K562 (cell line): Measurements from ENCODE around the gene XRRA1. TPM values are rescaled to one million over a fixed set of nuclear protein-coding genes. Genes with fewer than 3 reads are reported as not detected.

Source experiments
- DIDO1 ChIP-seq: fragments of 450-650 bp; IDR thresholded peaks from 2 replicates; pipeline ENCODE4 v1.6.1; 2016; ENCODE audit warnings: low read depth, missing biosample characterization, missing genetic modification characterization
- E2F6 ChIP-seq, 2 experiments: IDR thresholded peaks; 2 replicates each; pipeline ENCODE4 v1.6.1; 2011; ENCODE audit warnings: borderline replicate concordance in 1 of 2, control low read depth in 1 of 2, low read depth in 1 of 2, low read length in 1 of 2, mild to moderate bottlenecking in 1 of 2, mixed read lengths in 1 of 2, moderate library complexity in 1 of 2; ENCODE audit not compliant: insufficient read depth in 1 of 2, insufficient read length in 1 of 2, poor library complexity in 1 of 2, severe bottlenecking in 1 of 2; ENCODE audit errors: extremely low read depth in 1 of 2
- FOS ChIP-seq: IDR thresholded peaks from 3 replicates; pipeline ENCODE4 v1.6.1; 2011; ENCODE audit not compliant: insufficient read length; ENCODE audit errors: extremely low read depth
- LCOR ChIP-seq: sonication (generic); formaldehyde crosslinking; IDR thresholded peaks from 2 replicates; pipeline ENCODE4 v1.8.0; 2022; ENCODE audit warnings: mild to moderate bottlenecking, missing genetic modification reagents
- MGA ChIP-seq: fragments of 450-650 bp; IDR thresholded peaks from 2 replicates; pipeline ENCODE4 v1.6.1; 2016; ENCODE audit warnings: mild to moderate bottlenecking, moderate library complexity
- PCBP2 ChIP-seq: fragments of 200-400 bp; formaldehyde crosslinking; IDR thresholded peaks from 2 replicates; pipeline ENCODE4 v1.6.1; 2018; ENCODE audit warnings: low read length, low read depth, mild to moderate bottlenecking, moderate library complexity; ENCODE audit not compliant: poor library complexity, severe bottlenecking
- PHB2 ChIP-seq: fragments of 450-650 bp; IDR thresholded peaks from 2 replicates; pipeline ENCODE4 v1.6.1; 2017; ENCODE audit warnings: low read depth
- RBBP5 ChIP-seq: fragments of 200-600 bp; sonication (generic); IDR thresholded peaks from 2 replicates; pipeline ENCODE4 v1.6.1; 2012; ENCODE audit warnings: borderline replicate concordance, mild to moderate bottlenecking, low read length, control low read depth, inconsistent platforms; ENCODE audit not compliant: insufficient read depth, poor library complexity, severe bottlenecking
- SAP30 ChIP-seq: fragments of 200-600 bp; sonication (generic); IDR thresholded peaks from 2 replicates; pipeline ENCODE4 v1.6.1; 2012; ENCODE audit warnings: borderline replicate concordance, low read depth, mild to moderate bottlenecking, moderate library complexity, low read length, control low read depth, inconsistent platforms; ENCODE audit not compliant: insufficient read depth, poor library complexity, severe bottlenecking
- SP1 ChIP-seq: sonication (generic); formaldehyde crosslinking; IDR thresholded peaks from 2 replicates; pipeline ENCODE4 v1.8.1; 2022; ENCODE audit warnings: mild to moderate bottlenecking, missing genetic modification reagents
- ZBTB1 ChIP-seq: sonication (generic); formaldehyde crosslinking; IDR thresholded peaks from 2 replicates; pipeline ENCODE4 v1.8.1; 2023; ENCODE audit warnings: missing genetic modification reagents, low read depth, mild to moderate bottlenecking, borderline replicate concordance
- ZNF583 ChIP-seq: fragments of 250-450 bp; sonication (Bioruptor Pico); IDR thresholded peaks from 2 replicates; pipeline ENCODE4 v1.4.0; 2020
- ZNF717 ChIP-seq: fragments of 250-450 bp; sonication (Bioruptor Pico); IDR thresholded peaks from 2 replicates; pipeline ENCODE4 v1.5.0; 2021
- polyA plus RNA-seq, 8 experiments: library from polyadenylated mRNA; depleted of rRNA in 4 of 8; stranded (reverse) in 5 of 8; unstranded in 3 of 8; fragments of >200 nt; fragmentation: Nextera tagmentation in 2 of 8; fragmentation: Illumina TruSeq in 1 of 8; extraction: Ambion mirVana in 2 of 8; extraction: Trizol in 1 of 8; gene quantifications; 2 replicates each; pipeline versions ENCODE4 v1.2.1 to v1.2.3, GENCODE V29; 2011 to 2014; ENCODE audit warnings: inconsistent platforms in 1 of 8, missing spikeins in 1 of 8
- total RNA-seq, 7 experiments: library from RNA; depleted of rRNA in 6 of 7; stranded (reverse); fragments of >200 nt in 6 of 7; fragmentation: Illumina TruSeq in 2 of 7; extraction: Trizol in 2 of 7; gene quantifications; 2 replicates each; pipeline versions ENCODE4 v1.2.1 to v1.2.3, GENCODE V29; 2011 to 2021; ENCODE audit warnings: low replicate concordance in 1 of 7

The XRRA1 gene
- total and polyA plus RNA-seq, 9 of the 15 experiments (the other 6 are each of a cell fraction or from before 2014, with no cell fraction given) = 5.0 to 22.5 (median 16.0) TPM

- TF ChIP-seq MGA (peak; percentile 80), FOS (peak; percentile 63), RBBP5 (peak; percentile 94), DIDO1 (0 out of 2 replicates have a peak, but pooled peaks have one; percentile 25), ZNF583 (CRISPR knock-in tag) (no peak), E2F6 (IDR thresholded peaks at IDR 0.05; ENCODE audit: borderline replicate concordance in 1 of 2, extremely low read depth in 1 of 2, insufficient read depth in 1 of 2, insufficient read length in 1 of 2, low read depth in 1 of 2, low read length in 1 of 2, poor library complexity in 1 of 2, severe bottlenecking in 1 of 2) (peak; percentile 67 to 82), ZBTB1 (CRISPR knock-in tag) (no peak), LCOR (CRISPR knock-in tag) (no peak; the same call in 1 of the 2 replicates), ZNF717 (no peak), SP1 (CRISPR knock-in tag) (peak; percentile 93), PHB2 (no peak), PCBP2 (no peak), SAP30 (peak; percentile 68)
These were observed at the start of gene XRRA1, which contains the start of gene SPCS2 (continued) for GRCh38 chr11:74948898-74949752.
